Measurements from ENCODE around the gene CNNM1. TPM values are rescaled to one million over a fixed set of nuclear protein-coding genes. Genes with fewer than 3 reads are reported as not detected.

Gene CNNM1
- polyA plus RNA-seq, 2 of the 4 experiments (the other 2 are of a cell fraction), result 14.2 to 17.5 TPM

GRCh38 chr10:99331207-99331803 lies 2.1 kb downstream of the CNNM1 start:
- TF ChIP-seq JUNB (IDR thresholded peaks at IDR 0.05) (no peak), REST (IDR thresholded peaks at IDR 0.05) (peak; percentile 90), EHMT2 (IDR thresholded peaks at IDR 0.05; ENCODE audit: low read depth) (0 out of 2 replicates have a peak, but pooled peaks have one; percentile 57)
- POLR2A ChIA-PET, result no interaction called here
- H3K4me3 ChIP-seq, result no peak overlapping the region
- no peaks in the 10 kb centered on the region for H3K9me3 ChIP-seq
- CTCF ChIA-PET, result interaction anchor here (1.7 kb wide), 1 partner anchor 10 kb away, joined by 10 read pairs; no protein-coding TSS in a partner anchor
- H3K27ac ChIP-seq, result no peak overlapping the region
- FAIRE-seq (no peak), ATAC-seq (peak in 1 of 2 experiments; percentile 12; a peak in 1 of 6 replicates), DNase-seq (ENCODE audit: low read depth in 1 of 2, low spot score in 1 of 2) (peak in 1 of 2 experiments; percentile 39)
- H3K4me1 ChIP-seq, result peaks cover 24% of the 10 kb centered on the region
- 86% methylated on average over 9 of the region's 9 CpGs for WGBS (ENCODE audit: missing lambda C conversion rate)
- H3K4me2 ChIP-seq, result peak overlapping the region; percentile 92

DNA sequence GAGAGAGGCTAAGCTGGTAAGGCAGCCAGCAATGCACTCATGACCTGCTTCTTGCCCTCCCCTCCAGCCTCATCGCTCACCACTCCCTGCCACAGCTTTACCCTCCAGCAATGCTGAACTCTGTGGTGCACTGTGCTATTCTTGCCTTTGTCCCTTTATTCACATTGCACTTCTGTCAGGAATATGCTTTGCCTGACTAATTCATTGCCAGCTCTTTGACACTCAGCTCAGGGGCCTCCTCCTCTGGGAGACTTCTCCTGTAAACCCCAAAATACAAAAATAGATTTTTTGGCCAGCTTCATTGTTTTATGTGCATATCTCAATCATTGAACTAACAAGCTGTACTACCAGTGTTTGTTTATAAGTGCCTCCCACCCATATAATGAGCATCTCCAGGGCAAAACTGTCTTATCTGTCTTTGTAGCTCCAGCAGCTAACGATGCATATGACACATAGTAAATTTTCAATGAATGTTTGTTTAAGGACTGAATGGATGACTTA lies 8.2 kb downstream of the CNNM1 start:
- POLR2A ChIA-PET, result interaction anchor here (3.0 kb wide), 1 partner anchor 8 kb away, joined by 15 read pairs; the partner anchor contains the start of gene CNNM1
- peak overlapping the region; percentile 83 for H3K4me2 ChIP-seq
- CTCF ChIA-PET, result interaction anchor here (1.0 to 4.6 kb wide), 4 partner anchors 8 to 34 kb away, joined by 3 to 15 read pairs (median 4); partner anchors contain the start of gene CNNM1
- peak; percentile 97 for FAIRE-seq
- H3K9me3 ChIP-seq, result peaks cover 10% of the 10 kb centered on the region; the same call in 2 of the 3 replicates
- H3K4me3 ChIP-seq, result peak overlapping the region; percentile 13; the same call in 1 of the 3 replicates
- ATAC-seq, result peak; percentile 75 to 83
- WGBS (ENCODE audit: missing lambda C conversion rate), result 4% methylated on average over 2 of the region's 2 CpGs
- H3K27ac ChIP-seq, result peak overlapping the region; percentile 86 to 87
- TF ChIP-seq POLR2AphosphoS2 (conservative IDR thresholded peaks at IDR 0.05; ENCODE audit: low read length) (no peak), MYC (IDR thresholded peaks at IDR 0.05; ENCODE audit: borderline replicate concordance, low read length) (no peak), MAX (IDR thresholded peaks at IDR 0.05) (peak; percentile 50; the same call in 1 of the 2 replicates), RARB (CRISPR knock-in tag; IDR thresholded peaks at IDR 0.05) (no peak), GATA3 (IDR thresholded peaks at IDR 0.05; ENCODE audit: borderline replicate concordance) (peak; percentile 78; the same call in 1 of the 2 replicates), RCOR1 (IDR thresholded peaks at IDR 0.05; ENCODE audit: low read depth, low read length) (no peak), JUNB (IDR thresholded peaks at IDR 0.05) (0 out of 2 replicates have a peak, but pooled peaks have one; percentile 27), EP300 (IDR thresholded peaks at IDR 0.05) (no peak), FOSL2 (IDR thresholded peaks at IDR 0.05) (no peak), FOSL2 (CRISPR knock-in tag; IDR thresholded peaks at IDR 0.05) (peak; percentile 31; the same call in 1 of the 2 replicates)
- TF ChIP-seq, protein P1, sequence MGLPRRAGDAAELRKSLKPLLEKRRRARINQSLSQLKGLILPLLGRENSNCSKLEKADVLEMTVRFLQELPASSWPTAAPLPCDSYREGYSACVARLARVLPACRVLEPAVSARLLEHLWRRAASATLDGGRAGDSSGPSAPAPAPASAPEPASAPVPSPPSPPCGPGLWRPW (IDR thresholded peaks at IDR 0.05), result no peak
- peak in 1 of 2 experiments; percentile 73 for DNase-seq (ENCODE audit: low read depth in 1 of 2, low spot score in 1 of 2)
- H3K4me1 ChIP-seq, result peaks cover 52% of the 10 kb centered on the region

DNA sequence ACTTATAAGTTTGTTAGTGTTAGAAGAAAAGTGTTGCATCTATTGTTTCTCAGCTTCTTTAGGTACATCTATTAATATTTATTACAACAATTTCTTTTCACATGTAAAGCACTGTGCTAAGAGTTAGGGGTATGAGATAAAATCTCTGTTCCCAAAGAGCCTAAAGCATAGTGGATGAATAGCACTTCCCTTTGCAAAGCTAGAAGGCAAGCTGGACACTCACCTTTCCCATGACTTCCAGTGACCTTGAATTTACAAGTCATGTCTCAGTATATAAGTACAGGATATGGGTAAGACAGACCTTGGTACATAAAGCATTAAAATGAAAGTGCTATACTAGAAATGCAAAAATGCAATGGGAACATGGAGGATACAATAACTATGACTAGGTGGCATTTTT lies 8.7 kb downstream of the CNNM1 start:
- peak overlapping the region; percentile 7; the same call in 1 of the 3 replicates for H3K4me3 ChIP-seq
- peak overlapping the region; percentile 86 to 87 for H3K27ac ChIP-seq
- DNase-seq (ENCODE audit: low read depth in 1 of 2, low spot score in 1 of 2) (peak in 1 of 2 experiments; percentile 47), ATAC-seq (peak in 1 of 2 experiments; percentile 6; a peak in 1 of 6 replicates), FAIRE-seq (peak; percentile 7)
- H3K4me2 ChIP-seq, result peak overlapping the region; percentile 83
- ChIA-PET CTCF (interaction anchor here (0.7 to 4.6 kb wide), 4 partner anchors 8 to 58 kb away, joined by 3 to 15 read pairs (median 4); partner anchors contain the start of gene CNNM1), POLR2A (interaction anchor here (3.0 kb wide), 1 partner anchor 9 kb away, joined by 15 read pairs; the partner anchor contains the start of gene CNNM1)
- no peak for TF ChIP-seq NR3C1 (IDR thresholded peaks at IDR 0.05)
- H3K4me1 ChIP-seq, result peaks cover 54% of the 10 kb centered on the region
- peaks cover 10% of the 10 kb centered on the region; the same call in 2 of the 3 replicates for H3K9me3 ChIP-seq

Data from A549 (cell line).